Measurements from ENCODE around the gene DAB2.

The DAB2 gene

DNA sequence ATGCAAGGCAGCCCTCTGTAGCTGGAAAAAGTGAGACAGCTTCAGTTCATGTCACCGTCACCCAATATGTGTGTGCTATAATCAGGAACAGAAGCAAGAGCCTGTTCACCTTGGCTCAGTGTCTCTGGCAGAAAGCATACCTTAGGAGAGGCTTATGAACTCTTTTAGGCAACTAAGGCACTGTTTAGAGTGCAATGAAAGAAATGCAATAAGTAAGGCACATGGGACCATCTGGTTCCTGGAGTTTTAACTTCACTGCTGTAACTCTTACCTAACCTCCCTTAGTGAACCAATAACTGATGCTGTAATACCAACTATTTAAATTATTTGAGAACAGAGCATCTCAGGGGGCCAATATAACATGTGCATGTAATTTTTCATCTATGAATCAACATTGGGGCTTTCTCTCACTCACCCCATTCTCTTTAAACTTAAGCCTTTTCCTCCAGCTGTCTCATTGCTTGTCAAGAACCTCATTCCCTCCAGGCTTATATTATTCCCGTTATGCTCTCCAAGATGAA is 92.9 kb downstream of the DAB2 start:
- no peak for DNase-seq

- DNase-seq = no peak
These were observed 96.0 kb downstream of the DAB2 start for GRCh38 chr5:39328731-39329130.

- DNase-seq = no peak
These were observed 101.2 kb downstream of the DAB2 start for GRCh38 chr5:39323542-39323941.

Measured in activated T-cell treated with anti-CD3 and anti-CD28 coated beads, Interleukin-2, amount 50 U/mL, for 1 hour (primary cell).